Activated T-cell treated with anti-CD3 and anti-CD28 coated beads, Interleukin-2, amount 50 U/mL, for 24 hours (primary cell): ENCODE measurements around the gene PRPF8.

ENCODE experiments used
- DNase-seq: peaks from one replicate; pipeline ENCODE4 v3.0.0-alpha.2; 2020
- H3K27ac Mint-ChIP-seq: 2 replicates; pipeline ENCODE4 v1.8.0; 2020; ENCODE audit warnings: mild to moderate bottlenecking, mixed read lengths
- H3K27me3 Mint-ChIP-seq: 2 replicates; pipeline ENCODE4 v1.8.0; 2020; ENCODE audit warnings: mixed read lengths
- H3K36me3 Mint-ChIP-seq: 2 replicates; pipeline ENCODE4 v1.8.0; 2020; ENCODE audit warnings: low read depth, mixed read lengths
- H3K4me1 Mint-ChIP-seq: 2 replicates; pipeline ENCODE4 v1.8.0; 2020; ENCODE audit warnings: low read depth, mixed read lengths
- H3K4me3 Mint-ChIP-seq: 2 replicates; pipeline ENCODE4 v1.8.0; 2020; ENCODE audit warnings: mild to moderate bottlenecking, moderate library complexity, mixed read lengths
- H3K9me3 Mint-ChIP-seq: 2 replicates; pipeline ENCODE4 v1.8.0; 2020; ENCODE audit warnings: mixed read lengths

Gene PRPF8

GRCh38 chr17:1636732-1637285 lies 47.9 kb downstream of the PRPF8 start:
- H3K4me1 Mint-ChIP-seq, result no peaks in the 10 kb centered on the region
- H3K27ac Mint-ChIP-seq, result no peak overlapping the region
- H3K36me3 Mint-ChIP-seq, result no peaks in the 10 kb centered on the region
- no peak for DNase-seq
- no peak overlapping the region for H3K4me3 Mint-ChIP-seq
- H3K27me3 Mint-ChIP-seq, result no peaks in the 10 kb centered on the region
- no peaks in the 10 kb centered on the region for H3K9me3 Mint-ChIP-seq

GRCh38 chr17:1635675-1636465 lies 48.8 kb downstream of the PRPF8 start:
- H3K36me3 Mint-ChIP-seq, result no peaks in the 10 kb centered on the region
- DNase-seq, result no peak
- H3K4me3 Mint-ChIP-seq, result no peak overlapping the region
- H3K27me3 Mint-ChIP-seq, result no peaks in the 10 kb centered on the region
- H3K27ac Mint-ChIP-seq, result no peak overlapping the region
- H3K4me1 Mint-ChIP-seq, result no peaks in the 10 kb centered on the region
- H3K9me3 Mint-ChIP-seq, result no peaks in the 10 kb centered on the region

DNA sequence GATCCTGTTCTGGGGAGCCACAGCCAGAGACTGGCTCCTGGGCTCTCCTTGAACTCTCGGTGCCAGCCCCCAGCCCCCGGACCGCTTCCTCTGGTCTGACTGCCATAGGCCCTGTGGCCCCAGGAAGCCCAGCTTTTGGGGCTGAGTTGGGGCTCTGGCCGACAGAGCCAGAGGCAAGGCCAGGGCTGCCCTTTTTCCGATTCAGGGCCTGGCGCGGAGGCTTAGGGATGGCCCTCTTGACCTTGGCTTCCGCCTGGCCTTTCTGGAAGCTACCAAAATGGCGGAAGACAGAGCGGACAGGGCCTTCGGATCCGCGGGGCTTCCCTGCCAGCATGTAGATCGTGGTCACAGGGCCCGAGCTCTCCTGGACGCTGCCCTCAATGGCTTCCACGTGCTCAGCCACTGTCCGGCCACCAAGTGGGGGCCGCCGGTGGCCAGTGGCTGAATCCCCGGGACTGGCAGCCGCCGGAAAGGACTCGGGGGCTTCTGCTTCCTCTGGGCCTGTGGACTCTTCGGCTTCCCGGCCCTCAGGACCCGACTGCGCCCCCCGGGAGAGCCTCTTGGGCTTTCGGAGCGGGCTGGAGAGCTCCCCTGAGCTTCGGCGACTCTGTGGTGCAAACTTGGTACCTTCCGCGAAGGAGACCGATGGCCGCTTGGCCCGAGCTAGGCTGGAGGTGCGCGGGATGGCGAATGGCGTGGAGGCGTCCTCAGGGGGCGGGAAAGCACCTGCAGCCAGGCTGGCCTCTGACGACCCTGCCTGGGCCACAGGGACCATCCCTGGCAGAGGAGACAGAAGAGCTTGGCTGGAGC lies 49.6 kb downstream of the PRPF8 start:
- Mint-ChIP-seq H3K36me3 (no peaks in the 10 kb centered on the region), H3K9me3 (no peaks in the 10 kb centered on the region), H3K4me1 (peaks cover 3% of the 10 kb centered on the region), H3K4me3 (no peak overlapping the region), H3K27me3 (peaks cover 3% of the 10 kb centered on the region), H3K27ac (no peak overlapping the region)
- no peak for DNase-seq

DNA sequence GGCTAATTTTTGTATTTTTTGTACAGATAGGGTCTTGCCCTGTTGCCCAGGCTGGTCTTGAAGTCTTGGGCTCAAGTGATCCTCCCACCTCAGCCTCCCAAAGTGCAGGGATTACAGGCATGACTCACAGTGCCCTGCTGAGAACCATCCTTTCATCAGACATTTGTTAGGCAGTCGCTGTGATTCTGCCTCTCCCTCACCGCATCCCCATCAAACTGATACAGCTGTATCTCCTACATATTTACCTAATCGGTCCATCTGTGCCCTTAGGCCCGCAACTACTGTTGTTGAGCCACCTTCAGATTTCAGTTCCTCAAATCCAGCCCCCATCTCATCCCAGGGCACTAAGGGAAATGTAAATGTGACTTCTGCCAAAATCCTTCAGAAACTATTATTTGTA lies 54.0 kb downstream of the PRPF8 start:
- H3K27me3 Mint-ChIP-seq, result peaks cover 21% of the 10 kb centered on the region
- DNase-seq, result no peak
- H3K27ac Mint-ChIP-seq, result peak overlapping the region; percentile 84
- H3K36me3 Mint-ChIP-seq, result peaks cover 5% of the 10 kb centered on the region
- H3K9me3 Mint-ChIP-seq, result no peaks in the 10 kb centered on the region
- H3K4me3 Mint-ChIP-seq, result no peak overlapping the region
- H3K4me1 Mint-ChIP-seq, result peaks cover 24% of the 10 kb centered on the region

DNA sequence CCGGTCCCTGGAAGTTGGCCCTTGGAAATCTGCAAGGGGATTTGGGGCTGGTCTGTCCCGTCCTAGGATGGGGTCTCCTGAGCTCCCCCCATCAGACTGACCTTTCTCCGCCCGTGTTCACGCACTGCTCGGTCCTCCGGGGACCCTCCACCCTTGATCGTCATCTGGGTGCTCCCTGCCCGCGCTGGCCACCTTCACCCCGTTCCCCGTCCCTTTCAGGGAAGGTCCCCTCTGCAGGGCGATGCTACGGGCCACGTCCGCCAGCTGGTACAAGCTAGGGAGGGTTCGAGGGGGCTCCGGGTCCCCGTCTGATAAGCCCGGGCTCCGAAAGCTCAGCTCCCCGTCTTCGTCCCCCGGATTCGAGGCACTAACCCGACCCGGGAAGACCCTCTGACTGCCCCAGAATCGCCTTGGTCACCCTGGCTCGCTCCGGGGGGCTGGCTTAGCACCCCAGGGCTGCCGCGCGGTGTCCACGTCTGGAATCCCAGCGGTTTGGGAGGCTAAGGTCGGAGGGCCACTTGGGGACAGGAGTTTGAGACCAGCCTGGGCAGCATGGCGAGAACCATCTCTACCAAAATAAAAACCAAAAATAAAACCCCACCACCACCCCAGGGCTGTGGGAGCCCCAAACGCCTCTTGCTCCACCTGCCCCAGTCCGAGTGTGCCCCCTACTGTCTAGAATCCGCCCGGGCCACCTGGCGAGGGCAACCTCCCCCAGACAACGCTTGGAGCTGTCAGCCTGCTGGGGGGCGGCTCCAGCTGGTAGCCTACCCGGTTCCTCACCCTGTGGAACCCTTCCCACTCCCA lies 55.0 kb downstream of the PRPF8 start:
- DNase-seq, result peak; percentile 86
- Mint-ChIP-seq H3K4me3 (peak overlapping the region; percentile 78), H3K27me3 (peaks cover 21% of the 10 kb centered on the region), H3K9me3 (no peaks in the 10 kb centered on the region), H3K27ac (peak overlapping the region; percentile 84), H3K36me3 (peaks cover 5% of the 10 kb centered on the region), H3K4me1 (peaks cover 24% of the 10 kb centered on the region)

DNA sequence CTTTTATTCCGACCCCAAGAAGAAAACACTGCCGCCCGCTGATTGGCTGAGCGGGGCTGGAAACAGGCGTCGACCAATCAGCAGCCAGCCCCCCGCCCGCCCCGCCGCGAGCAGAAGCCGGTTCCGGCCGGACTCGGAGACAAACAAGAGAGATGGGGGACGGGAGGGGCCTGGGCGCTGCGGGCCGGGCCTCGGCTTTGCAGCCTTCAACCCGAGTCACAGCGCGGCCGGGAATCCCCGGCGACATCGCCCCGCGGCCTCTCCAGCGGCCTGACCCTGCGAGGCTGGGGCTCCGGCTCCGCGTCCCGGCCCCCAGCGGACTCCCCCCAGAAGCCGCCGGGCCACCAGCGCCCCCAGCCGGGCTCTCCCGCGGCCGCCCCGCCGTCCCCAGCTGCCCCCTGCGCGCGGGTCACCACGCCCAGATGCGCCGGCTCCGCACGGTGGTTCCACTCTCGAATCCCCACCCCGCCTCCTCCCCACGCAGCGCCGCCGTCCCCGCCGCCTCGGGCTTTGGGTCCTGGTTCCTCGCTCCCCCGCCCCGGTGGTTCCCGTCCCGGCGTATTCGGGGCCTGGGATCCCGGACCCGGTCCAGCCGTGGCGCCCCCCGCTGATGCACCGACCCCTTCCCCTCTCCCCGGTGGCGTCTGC lies 55.7 kb downstream of the PRPF8 start:
- DNase-seq, result peak; percentile 90
- Mint-ChIP-seq H3K9me3 (no peaks in the 10 kb centered on the region), H3K27me3 (peaks cover 21% of the 10 kb centered on the region), H3K27ac (peak overlapping the region; percentile 91), H3K4me3 (peak overlapping the region; percentile 87), H3K36me3 (peaks cover 5% of the 10 kb centered on the region), H3K4me1 (peaks cover 24% of the 10 kb centered on the region)

GRCh38 chr17:1627982-1628855 lies 56.4 kb downstream of the PRPF8 start, which contains the start of gene SLC43A2:
SLC43A2 (minus strand) TSS chr17:1628834; CDS start chr17:1627874, 960 bp downstream.
- peak within 1 kb of the TSS; percentile 87 for H3K4me3 Mint-ChIP-seq
- DNase-seq, result peak; percentile 86
- H3K27me3 Mint-ChIP-seq, result peaks cover 21% of the 10 kb centered on the region
- peaks cover 24% of the 10 kb centered on the region for H3K4me1 Mint-ChIP-seq
- H3K27ac Mint-ChIP-seq, result peak within 1 kb of the TSS; percentile 91
- peaks cover 5% of the 10 kb centered on the region for H3K36me3 Mint-ChIP-seq
- no peaks in the 10 kb centered on the region for H3K9me3 Mint-ChIP-seq

DNA sequence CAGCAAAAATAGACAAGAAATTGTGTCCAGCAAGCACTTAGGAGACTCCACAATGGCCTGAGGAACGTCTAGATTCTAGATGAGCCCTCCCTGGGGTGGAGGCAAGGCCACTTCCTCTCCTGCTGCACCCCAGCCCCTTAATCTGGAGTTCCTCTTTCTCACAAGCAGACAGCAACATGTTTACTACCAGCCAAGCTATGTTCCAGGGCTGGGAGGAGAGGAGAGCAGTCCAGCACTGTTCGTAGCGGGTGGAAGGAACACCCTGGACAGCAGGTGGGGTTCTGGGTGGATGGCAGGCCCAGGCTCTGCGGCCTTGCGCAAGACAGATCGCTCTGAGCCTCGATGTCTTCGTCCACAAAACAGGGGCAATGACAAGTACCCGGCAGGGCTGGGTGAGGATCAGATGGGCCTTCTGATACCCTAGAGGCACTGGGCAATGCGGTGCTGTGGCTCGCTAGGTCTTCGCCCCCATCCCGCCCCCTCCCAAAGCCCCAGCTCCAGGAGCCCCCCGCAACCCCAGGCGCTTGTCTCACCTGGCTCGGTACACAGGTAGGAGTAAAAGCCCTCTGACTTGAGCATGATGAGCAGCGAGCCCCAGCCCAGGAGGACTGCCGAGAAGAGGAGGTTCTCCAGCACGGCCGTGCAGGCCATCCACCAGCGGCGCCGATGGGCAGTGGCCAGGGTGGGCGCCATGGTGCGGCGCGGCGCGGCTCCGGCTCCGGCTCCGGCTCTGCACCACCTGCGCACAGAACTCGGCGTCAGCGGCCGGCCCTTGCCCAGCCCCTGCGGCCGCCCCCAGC lies 57.3 kb downstream of the PRPF8 start:
- H3K4me3 Mint-ChIP-seq, result peak overlapping the region; percentile 64

GRCh38 chr17:1626333-1626732 lies 58.3 kb downstream of the PRPF8 start:
- no peak for DNase-seq
- Mint-ChIP-seq H3K4me1 (peaks cover 24% of the 10 kb centered on the region), H3K27ac (no peak overlapping the region), H3K9me3 (no peaks in the 10 kb centered on the region), H3K36me3 (peaks cover 5% of the 10 kb centered on the region), H3K27me3 (peaks cover 21% of the 10 kb centered on the region), H3K4me3 (no peak overlapping the region)

More for the DNA sequence above, 57.3 kb downstream of the PRPF8 start:
- peaks cover 24% of the 10 kb centered on the region for H3K4me1 Mint-ChIP-seq
- peaks cover 21% of the 10 kb centered on the region for H3K27me3 Mint-ChIP-seq
- H3K36me3 Mint-ChIP-seq, result peaks cover 5% of the 10 kb centered on the region
- no peaks in the 10 kb centered on the region for H3K9me3 Mint-ChIP-seq
- DNase-seq, result no peak
- H3K27ac Mint-ChIP-seq, result no peak overlapping the region

DNA sequence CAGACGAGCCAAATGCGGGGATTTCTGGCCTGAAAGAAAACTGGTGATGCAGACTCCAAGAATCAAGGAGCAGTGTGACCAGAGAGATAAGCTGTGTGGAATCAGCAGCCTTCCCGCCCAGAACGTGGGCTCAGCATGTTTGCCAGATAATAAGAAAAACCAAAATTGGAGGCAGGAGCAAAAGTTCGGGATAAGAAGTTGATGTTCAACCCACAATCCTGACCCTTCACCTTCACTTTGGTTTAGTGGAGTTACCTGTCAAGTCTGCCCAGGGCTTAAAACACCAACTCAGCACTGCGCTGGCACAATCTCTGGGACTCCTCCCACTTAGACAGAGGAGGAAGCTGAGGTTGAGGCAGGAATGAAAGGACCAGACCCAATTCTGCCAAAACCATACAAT lies 59.1 kb downstream of the PRPF8 start:
- H3K4me3 Mint-ChIP-seq, result no peak overlapping the region
- H3K9me3 Mint-ChIP-seq, result no peaks in the 10 kb centered on the region
- peaks cover 5% of the 10 kb centered on the region for H3K36me3 Mint-ChIP-seq
- no peak for DNase-seq
- H3K27me3 Mint-ChIP-seq, result peaks cover 21% of the 10 kb centered on the region
- H3K27ac Mint-ChIP-seq, result no peak overlapping the region
- H3K4me1 Mint-ChIP-seq, result peaks cover 24% of the 10 kb centered on the region

DNA sequence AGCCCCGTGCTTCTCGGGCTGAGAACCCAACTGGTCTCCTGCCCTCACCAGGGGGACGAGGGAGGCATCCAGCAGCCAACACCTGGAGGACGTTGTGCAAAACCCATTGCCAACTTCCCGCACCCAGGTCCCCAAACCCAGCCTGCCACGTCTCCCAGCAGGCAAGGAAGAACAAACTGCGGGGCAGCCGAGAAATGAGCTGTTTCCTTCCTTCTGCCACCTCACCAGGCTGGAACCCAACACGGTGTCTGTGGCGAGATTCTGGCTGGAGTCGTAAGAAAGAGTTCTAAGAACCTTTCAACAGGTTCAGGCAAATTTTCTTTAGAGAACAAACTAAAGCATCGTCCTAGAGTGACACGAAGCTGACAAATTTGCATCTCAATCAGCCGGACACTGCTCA lies 59.6 kb downstream of the PRPF8 start:
- no peak for DNase-seq
- H3K4me3 Mint-ChIP-seq, result no peak overlapping the region
- peaks cover 19% of the 10 kb centered on the region for H3K27me3 Mint-ChIP-seq
- peaks cover 21% of the 10 kb centered on the region for H3K4me1 Mint-ChIP-seq
- peaks cover 5% of the 10 kb centered on the region for H3K36me3 Mint-ChIP-seq
- no peaks in the 10 kb centered on the region for H3K9me3 Mint-ChIP-seq
- H3K27ac Mint-ChIP-seq, result no peak overlapping the region

GRCh38 chr17:1624650-1625049 lies 60.0 kb downstream of the PRPF8 start:
- Mint-ChIP-seq H3K9me3 (no peaks in the 10 kb centered on the region), H3K36me3 (peaks cover 5% of the 10 kb centered on the region), H3K27me3 (peaks cover 18% of the 10 kb centered on the region), H3K4me3 (no peak overlapping the region), H3K27ac (no peak overlapping the region), H3K4me1 (peaks cover 17% of the 10 kb centered on the region)
- no peak for DNase-seq
